NCI-H774 (cell line): Measurements from ENCODE around the gene TAS2R60.
"Not testable (repeated sequence)": the region's sequence is repeated elsewhere in the genome, so short reads cannot be mapped to it uniquely, and the experiment has no call there.

Experiments
- DNase-seq: peaks from one replicate; lab custom pipeline; 2025; lab: John Stamatoyannopoulos, UW

TAS2R60 gene

GRCh38 chr7:143443153-143443552 lies at the start of gene TAS2R60:
TAS2R60 (plus strand) TSS chr7:143443453; CDS start chr7:143443453, 0 bp downstream.
- no peak for DNase-seq

DNA sequence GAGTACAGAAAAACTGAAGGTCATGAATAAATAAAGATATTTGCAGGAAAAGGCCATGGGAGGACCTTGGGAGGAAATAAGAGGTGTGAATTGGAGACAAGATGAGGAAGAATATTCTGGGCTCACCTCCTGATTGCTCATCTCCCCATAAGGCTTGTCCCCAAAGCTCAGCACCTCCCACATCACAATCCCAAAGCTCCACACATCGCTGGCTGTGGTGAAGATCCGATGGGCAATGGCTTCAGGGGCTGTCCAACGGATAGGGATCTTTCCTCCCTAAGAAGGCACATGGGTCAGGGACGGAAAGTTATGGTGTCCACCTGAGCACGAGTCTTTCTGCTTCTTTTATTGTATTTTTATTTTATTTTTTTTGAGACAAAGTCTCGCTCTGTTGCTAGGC lies 49.2 kb upstream of the TAS2R60 start:
- DNase-seq, result no peak

DNA sequence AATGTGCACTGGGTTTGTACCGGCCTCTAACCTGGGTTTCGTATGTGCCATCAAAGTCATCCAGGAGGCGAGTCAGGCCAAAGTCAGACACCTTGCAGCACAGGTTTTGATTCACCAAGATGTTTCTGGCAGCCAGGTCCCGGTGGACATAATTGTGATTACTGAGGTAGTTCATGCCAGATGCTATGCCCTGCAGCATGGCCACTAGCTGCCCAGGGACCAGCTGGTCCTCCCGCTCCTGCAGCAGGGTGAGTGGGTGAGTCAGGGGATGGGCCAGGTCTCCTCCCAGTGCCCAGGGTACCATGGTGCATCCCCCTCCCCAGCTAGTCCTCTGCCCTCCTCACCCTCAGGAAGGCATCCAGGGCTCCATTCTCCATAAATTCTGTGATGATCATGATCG lies 48.5 kb upstream of the TAS2R60 start:
- no peak for DNase-seq

- no peak for DNase-seq
Observed at GRCh38 chr7:143395187-143396149, 47.8 kb upstream of the TAS2R60 start.

GRCh38 chr7:143396182-143396581 lies 47.1 kb upstream of the TAS2R60 start:
- DNase-seq, result no peak

DNA sequence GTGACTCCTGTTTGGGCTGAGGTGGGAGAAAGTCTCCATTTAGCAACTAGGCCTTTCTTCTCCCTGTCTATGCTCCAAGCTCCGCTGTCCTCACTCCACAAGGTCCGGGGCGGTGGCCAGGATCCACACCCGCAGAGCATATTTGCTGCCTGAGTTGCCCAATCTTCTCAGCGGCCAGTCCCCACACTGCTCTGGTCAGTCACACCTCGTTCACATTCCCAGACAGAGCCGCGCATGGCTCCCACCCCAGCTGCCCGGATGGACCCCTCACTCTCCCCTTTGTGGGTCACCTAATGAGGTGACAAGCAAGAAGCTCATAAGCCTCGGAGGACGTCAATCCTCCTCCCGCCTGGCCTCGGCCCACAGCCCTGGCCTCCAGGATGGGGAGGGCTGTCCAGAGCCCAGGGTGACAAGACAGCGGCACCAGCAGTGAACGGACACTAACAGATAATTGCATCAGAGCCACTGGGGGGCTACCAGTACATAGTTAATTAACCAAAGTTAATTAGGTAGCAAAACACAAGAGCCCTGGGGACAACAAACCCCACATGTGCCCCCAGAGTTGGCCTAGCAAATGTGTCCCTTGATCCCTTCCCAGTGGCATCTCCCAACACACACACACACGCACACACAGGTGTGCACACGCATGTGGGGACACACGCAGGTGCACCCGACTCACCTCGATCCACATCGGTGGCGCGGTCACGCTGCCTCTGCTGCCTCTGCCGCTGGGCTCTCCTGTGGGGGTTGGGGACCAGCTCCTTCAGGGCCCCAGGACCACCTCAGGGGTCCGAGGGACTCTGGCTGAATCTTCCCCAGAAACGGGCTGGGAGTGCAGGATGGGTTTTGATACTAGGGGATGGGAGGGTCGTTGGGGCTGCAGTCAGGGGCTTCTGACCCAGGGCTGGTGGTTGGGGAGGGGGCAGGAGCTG lies 46.4 kb upstream of the TAS2R60 start:
- no peak for DNase-seq

DNA sequence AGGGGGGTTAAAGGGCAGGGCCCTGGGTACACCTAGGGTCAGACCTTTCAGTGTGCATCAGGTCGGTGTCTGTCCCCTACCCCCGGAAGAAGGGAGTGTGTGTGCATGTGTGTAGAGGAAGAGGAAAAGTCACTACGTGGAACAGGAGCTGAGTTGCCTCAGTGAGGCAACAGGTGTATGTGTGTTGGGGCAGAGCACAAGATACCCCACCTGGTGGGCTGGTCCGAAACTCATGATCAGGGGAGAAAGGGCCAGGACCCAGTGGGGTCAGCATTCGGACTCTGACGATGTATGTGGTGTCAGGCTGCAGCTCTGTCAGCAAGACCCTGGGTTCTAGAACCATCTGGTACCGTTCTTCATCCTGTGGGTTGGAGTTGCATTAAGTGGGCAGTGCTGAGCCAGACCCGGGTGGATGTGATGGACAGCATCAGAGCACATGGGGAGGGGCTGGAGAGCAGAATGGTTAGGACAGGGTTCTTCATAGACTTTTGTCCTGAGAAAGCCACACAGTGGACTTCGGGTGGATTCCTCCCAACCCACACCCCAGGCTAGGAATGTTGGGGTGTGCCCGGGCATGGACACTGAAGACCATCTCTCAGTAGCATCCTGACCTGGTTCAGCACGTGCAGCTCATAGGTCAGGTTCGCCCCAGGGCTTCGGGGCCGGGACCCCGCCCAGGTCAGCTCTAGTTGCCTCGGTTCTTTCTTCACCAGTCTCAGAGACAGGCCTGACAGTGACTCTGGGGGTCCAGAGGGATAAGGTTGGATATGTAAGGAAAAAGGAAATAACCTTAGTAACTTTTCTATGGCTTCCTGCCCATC lies 45.3 kb upstream of the TAS2R60 start:
- DNase-seq, result no peak

DNA sequence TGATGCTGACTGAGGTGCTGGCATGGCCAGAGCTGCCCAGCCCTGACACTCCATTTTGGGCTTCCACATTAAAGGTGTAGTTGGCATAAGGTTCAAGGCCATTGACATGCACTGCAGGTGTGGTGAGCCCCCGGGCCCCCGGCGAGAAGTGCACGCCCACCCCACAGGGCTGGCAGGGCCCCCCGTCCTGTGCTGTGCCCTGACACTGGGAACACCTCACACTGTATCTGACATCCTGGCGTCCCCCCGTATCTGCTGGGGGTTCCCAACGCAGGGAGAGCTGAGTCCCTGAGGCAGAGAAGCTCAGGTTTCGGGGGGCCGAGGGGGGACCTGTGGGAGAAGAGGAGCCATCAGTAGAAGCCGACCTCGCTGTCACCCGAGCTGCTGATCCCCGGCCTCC lies 44.6 kb upstream of the TAS2R60 start:
- no peak for DNase-seq

DNA sequence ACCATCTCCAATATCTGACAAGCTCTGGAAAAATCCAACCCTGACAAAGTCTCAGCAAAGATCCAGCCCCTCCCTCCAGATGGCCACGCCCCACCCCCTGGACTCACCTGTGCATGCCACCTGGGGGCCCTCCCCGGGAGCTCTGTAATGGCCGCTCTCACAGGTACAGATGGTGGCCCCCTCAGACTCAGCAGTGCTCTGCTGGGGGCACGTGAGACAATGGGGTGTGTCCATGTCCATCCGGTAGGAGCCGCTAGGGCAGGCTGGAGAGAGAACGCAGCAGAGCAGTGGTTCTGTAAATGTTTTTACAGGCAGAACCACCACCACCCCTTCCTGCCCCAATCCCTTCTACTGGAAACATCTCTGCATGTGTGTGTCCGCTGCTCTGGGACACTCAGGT lies 44.1 kb upstream of the TAS2R60 start:
- DNase-seq, result no peak

- DNase-seq, result no peak
Observed at GRCh38 chr7:143399642-143400041, 43.6 kb upstream of the TAS2R60 start.

DNA sequence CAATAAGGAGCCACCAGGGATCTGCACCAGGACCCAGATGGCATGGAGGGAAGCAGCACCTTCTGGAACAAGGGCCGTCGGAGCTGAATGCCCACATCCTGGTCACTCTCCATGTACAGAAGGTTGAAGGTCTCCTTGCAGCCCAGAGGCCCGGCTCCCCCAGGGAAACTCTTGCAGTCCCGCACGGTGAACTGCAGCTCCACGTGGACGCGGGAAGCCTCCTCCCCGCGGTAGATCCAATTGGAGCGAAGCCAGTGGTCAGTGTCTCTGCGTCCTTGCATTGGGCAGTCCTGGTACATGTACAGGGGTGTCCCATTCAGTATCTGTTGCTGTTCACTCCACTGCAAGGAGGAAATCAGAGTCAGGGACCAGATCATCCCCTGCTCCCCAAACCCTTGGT lies 42.0 kb upstream of the TAS2R60 start:
- DNase-seq, result no peak

DNA sequence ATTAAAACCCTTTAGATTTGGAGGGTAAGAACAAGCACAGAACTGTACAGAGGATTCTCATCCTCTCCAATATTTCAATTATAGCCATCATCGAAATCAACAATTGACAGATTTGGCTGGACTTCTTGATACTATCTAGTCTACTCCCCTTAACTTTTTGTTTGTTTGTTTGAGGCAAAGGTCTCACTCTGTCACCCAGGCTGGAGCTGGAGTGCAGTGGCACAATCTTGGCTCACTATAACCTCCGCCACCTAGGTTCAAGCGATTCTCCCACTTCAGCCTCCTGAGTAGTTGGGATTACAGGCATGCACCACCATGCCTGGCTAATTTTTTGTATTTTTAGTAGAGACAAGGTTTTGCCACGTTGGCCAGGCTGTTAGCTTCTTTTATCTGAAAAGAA lies 41.0 kb upstream of the TAS2R60 start:
- not testable (repeated sequence) for DNase-seq

DNA sequence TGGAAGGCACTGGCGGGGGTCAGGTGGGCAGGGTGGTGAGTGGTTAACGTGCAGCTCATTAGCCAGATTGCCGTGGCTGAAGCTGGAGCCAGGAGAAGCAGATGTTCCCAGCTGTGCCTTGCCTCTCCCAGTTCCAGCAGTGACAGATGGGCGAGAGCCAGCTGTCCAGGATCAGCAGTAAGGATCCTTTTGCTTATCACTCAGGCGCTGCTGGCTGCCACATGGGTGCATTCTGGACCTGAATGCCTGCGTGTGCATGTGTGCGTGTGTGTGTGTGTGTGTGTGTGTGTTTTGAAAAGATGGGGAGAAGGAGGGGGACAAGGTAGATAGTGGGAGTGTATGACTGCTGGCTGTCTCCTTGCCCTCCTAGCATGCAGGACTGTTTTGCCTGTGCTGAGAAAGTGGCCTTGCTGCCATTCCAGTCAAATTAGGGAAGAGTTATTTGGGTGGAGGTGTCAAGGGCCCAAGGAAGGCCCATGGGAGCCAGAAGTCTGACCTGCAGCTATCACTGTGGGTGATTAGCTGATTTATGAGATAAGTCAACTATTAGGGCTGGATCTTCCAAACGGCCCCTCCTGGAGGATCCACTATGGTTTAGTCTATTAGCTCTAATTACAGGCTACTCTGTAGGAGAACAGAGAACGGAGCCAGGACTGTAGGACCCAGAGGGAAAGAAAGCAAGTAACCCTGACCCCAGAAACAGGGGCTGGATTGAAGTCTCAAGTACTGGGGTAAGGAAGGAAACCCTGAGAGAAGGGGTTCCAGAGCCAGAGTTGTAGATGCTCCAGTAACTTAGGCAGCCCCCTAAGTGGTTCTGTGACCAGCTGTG lies 37.9 kb upstream of the TAS2R60 start:
- no peak for DNase-seq

- DNase-seq, result no peak
Observed at GRCh38 chr7:143406002-143406357, 37.3 kb upstream of the TAS2R60 start.

- no peak for DNase-seq
Observed at GRCh38 chr7:143407287-143408251, 35.7 kb upstream of the TAS2R60 start.

GRCh38 chr7:143408252-143408685 lies 35.0 kb upstream of the TAS2R60 start:
- no peak for DNase-seq

GRCh38 chr7:143408686-143409561 lies 34.3 kb upstream of the TAS2R60 start, which contains the start of gene EPHA1:
EPHA1 (minus strand) TSS chr7:143408856; CDS start chr7:143408805, 51 bp downstream.
- DNase-seq, result no peak

- DNase-seq, result no peak
Observed at GRCh38 chr7:143410521-143411004, 32.7 kb upstream of the TAS2R60 start.
